Ovary (tissue), 9 donors: Measurements from ENCODE around the gene KPNA4. TPM values are rescaled to one million over a fixed set of nuclear protein-coding genes. Genes with fewer than 3 reads are reported as not detected.
"Not testable (repeated sequence)": the region's sequence is repeated elsewhere in the genome, so short reads cannot be mapped to it uniquely, and the experiment has no call there.

ENCODE experiments used
- DNase-seq, 5 donors: peaks; one replicate each; pipeline ENCODE4 v3.0.0-alpha.2; 2019 to 2020
- H3K27ac ChIP-seq, 2 donors: fragments of 200-600 bp; one replicate each; pipeline versions ENCODE4 v1.5.1 to v1.8.0; 2019 to 2022
- H3K27me3 ChIP-seq: fragments of 200-600 bp; one replicate; pipeline ENCODE4 v1.8.0; 2022
- H3K36me3 ChIP-seq: fragments of 200-600 bp; sonication (generic); one replicate; pipeline ENCODE4 v1.5.1; 2019
- H3K4me1 ChIP-seq: one replicate; pipeline ENCODE4 v1.8.1; 2013; ENCODE audit warnings: mild to moderate bottlenecking, moderate library complexity; ENCODE audit not compliant: insufficient read depth
- H3K4me3 ChIP-seq: fragments of 200-600 bp; sonication (generic); one replicate; pipeline ENCODE4 v1.5.1; 2017
- H3K9me3 ChIP-seq, 2 donors: fragments of 200-600 bp in 1 of 2; sonication (generic) in 1 of 2; one replicate each; pipeline versions ENCODE4 v1.5.1 to v1.8.1; 2013 to 2019; ENCODE audit warnings: mild to moderate bottlenecking in 1 of 2, moderate library complexity in 1 of 2
- CTCF ChIP-seq, 3 donors: fragments of 450-650 bp in 2 of 3; fragments of 200-600 bp in 1 of 3; IDR thresholded peaks; one replicate each; pipeline versions ENCODE4 v1.5.1 to v1.8.0; 2016 to 2022; ENCODE audit warnings: antibody characterized with exemption in 3 of 3, mild to moderate bottlenecking in 1 of 3
- EP300 ChIP-seq: sonication (generic); formaldehyde crosslinking; IDR thresholded peaks from one replicate; pipeline ENCODE4 v1.6.1; 2017; ENCODE audit warnings: antibody characterized with exemption
- POLR2A ChIP-seq: fragments of 450-650 bp; IDR thresholded peaks from one replicate; pipeline ENCODE4 v1.6.1; 2017; ENCODE audit warnings: antibody characterized with exemption, mild to moderate bottlenecking, moderate library complexity
- WGBS, 3 donors: extraction: QIAGEN DNeasy Blood & Tissue Kit in 1 of 3; methylation state at CpG; one replicate each; pipeline versions ENCODE4 v1.1.5 to v1.1.7; 2013 to 2017; 5-methylcytosine and 5-hydroxymethylcytosine counted together
- intact Hi-C, 4 donors: fragments of 100-400 bp; cut with DNase I; formaldehyde crosslinking; loops; one replicate each; pipeline versions ENCODE4 v1.11.0 to v1.15.1; 2022 to 2023
- polyA plus RNA-seq, 2 donors: library from polyadenylated mRNA; stranded (reverse); fragments of 200-250 nt in 1 of 2; fragments of 350-450 nt in 1 of 2; fragmentation: Illumina TruSeq in 1 of 2; extraction: RNeasy Lipid Tissue Mini Kit (QIAGEN cat#74804) in 1 of 2; gene quantifications; one replicate each; pipeline ENCODE4 v1.2.3, GENCODE V29; 2013 to 2014
- total RNA-seq, 7 donors: library from RNA; depleted of rRNA in 2 of 7; stranded (reverse); fragments of >200 nt in 2 of 7; fragmentation: NEBNext Ultra II Directional in 3 of 7; extraction: Animal tissue kit (Norgen Biotek cat#: 25700) in 3 of 7; gene quantifications; one replicate each; pipeline versions ENCODE4 v1.1.0 to v1.2.4, GENCODE V29; 2016 to 2023
- donor health status: DM: no; HTN: no; CAD: no; lungs with moderate emphysema.
- donor health status: DM: no; HTN: no; CAD: no.
- donor health status: Bipolar disorder and iron deficiency.
- donor health status: DM: yes; HTN: yes; CAD: no.
- donor health status: DM: no; HTN: no; CAD: no.
- donor health status: DM: yes; HTN: yes; CAD: no.

KPNA4 gene
- total and polyA plus RNA-seq, 9 donors, result 11.4 to 64.0 (median 36.8) TPM

GRCh38 chr3:160460033-160460432 lies 105.3 kb downstream of the KPNA4 start:
- no peaks in the 10 kb centered on the region for H3K27me3 ChIP-seq
- no peaks in the 10 kb centered on the region for H3K9me3 ChIP-seq
- H3K36me3 ChIP-seq, result no peaks in the 10 kb centered on the region
- no peaks in the 10 kb centered on the region for H3K4me1 ChIP-seq
- H3K27ac ChIP-seq, result no peak overlapping the region
- intact Hi-C loops, result no loop called here
- H3K4me3 ChIP-seq, result no peak overlapping the region
- WGBS, 3 donors, result 66 to 75% (median 69%) methylated on average over 3 of the region's 3 CpGs
- DNase-seq, result no peak
- no peak for TF ChIP-seq EP300

- Histone ChIP-seq H3K4me1 (no peaks in the 10 kb centered on the region), H3K9me3 (no peaks in the 10 kb centered on the region), H3K27ac (no peak overlapping the region), H3K36me3 (no peaks in the 10 kb centered on the region), H3K4me3 (no peak overlapping the region), H3K27me3 (no peaks in the 10 kb centered on the region)
- 88 to 92% (median 90%) methylated on average over 9 of the region's 9 CpGs for WGBS, 3 donors
- DNase-seq, result no peak
- intact Hi-C loops, result no loop called here
- TF ChIP-seq EP300, result no peak
These were observed 105.9 kb downstream of the KPNA4 start for GRCh38 chr3:160459450-160459970.

DNA sequence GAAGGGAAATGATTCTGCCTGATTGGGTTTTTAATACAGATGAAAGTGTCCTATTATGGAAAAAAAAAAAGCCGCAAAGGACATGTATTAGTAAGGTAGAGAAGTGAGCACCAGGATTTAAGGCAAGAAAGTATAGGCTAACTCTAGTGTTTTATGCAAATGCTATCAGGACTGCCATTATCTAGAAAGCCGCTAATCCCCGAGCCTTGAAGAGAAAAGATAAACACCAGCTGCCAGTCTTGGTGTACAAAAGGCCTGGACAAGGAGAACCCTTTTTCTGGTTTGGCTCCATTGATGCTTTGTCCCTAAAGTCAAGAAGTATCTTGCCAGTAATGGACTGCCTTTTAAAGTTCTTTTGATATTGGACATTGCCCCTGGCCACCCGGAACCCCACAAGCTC lies 107.2 kb downstream of the KPNA4 start:
- 55 to 62% (median 58%) methylated on average over 4 of the region's 4 CpGs for whole genome bisulfite sequencing, 3 donors
- Histone ChIP-seq H3K27me3 (no peaks in the 10 kb centered on the region), H3K27ac (no peak overlapping the region), H3K4me3 (no peak overlapping the region), H3K4me1 (no peaks in the 10 kb centered on the region), H3K9me3 (no peaks in the 10 kb centered on the region), H3K36me3 (no peaks in the 10 kb centered on the region)
- DNase-seq, result no peak
- no peak for TF ChIP-seq POLR2A
- TF ChIP-seq CTCF (IDR thresholded peaks at IDR 0.05), result no peak
- no peak for TF ChIP-seq EP300
- intact Hi-C loops, result no loop called here

DNA sequence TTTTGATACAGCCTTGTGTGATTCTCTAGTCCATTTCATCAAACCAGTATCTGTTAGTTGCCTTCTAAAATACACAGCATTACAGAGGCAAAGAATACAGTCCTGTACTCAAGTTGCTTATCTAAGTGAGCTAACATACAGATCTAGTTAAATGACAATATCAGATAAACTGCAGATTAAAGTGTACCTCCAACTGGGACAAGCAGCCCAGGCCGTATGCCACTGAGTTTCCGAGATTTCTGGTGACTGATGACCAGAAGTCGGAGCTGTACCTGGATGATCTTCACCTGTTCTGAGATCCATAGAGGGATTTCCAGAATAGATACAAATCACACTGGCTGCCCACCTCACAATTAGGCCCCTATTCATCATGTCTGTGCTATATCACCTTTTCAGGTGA lies 109.5 kb downstream of the KPNA4 start:
- intact Hi-C loops, result no loop called here
- H3K4me3 ChIP-seq, result no peak overlapping the region
- H3K9me3 ChIP-seq, result no peaks in the 10 kb centered on the region
- no peak for DNase-seq
- TF ChIP-seq CTCF (IDR thresholded peaks at IDR 0.05) (no peak), EP300 (no peak), POLR2A (no peak)
- H3K36me3 ChIP-seq, result no peaks in the 10 kb centered on the region
- no peak overlapping the region for H3K27ac ChIP-seq
- 85 to 95% (median 92%) methylated on average over 3 of the region's 3 CpGs for WGBS, 3 donors
- no peaks in the 10 kb centered on the region for H3K27me3 ChIP-seq
- H3K4me1 ChIP-seq, result no peaks in the 10 kb centered on the region

- Histone ChIP-seq H3K27me3 (no peaks in the 10 kb centered on the region), H3K4me3 (no peak overlapping the region), H3K27ac (no peak overlapping the region), H3K9me3 (no peaks in the 10 kb centered on the region), H3K4me1 (no peaks in the 10 kb centered on the region), H3K36me3 (no peaks in the 10 kb centered on the region)
- no peak for TF ChIP-seq EP300
- no peak for TF ChIP-seq CTCF (IDR thresholded peaks at IDR 0.05)
- TF ChIP-seq POLR2A, result no peak
- DNase-seq, result no peak
- 30 to 38% (median 34%) methylated on average over 1 of the region's 1 CpG for WGBS, 3 donors
- intact Hi-C loops, result no loop called here
These were observed 110.4 kb downstream of the KPNA4 start for GRCh38 chr3:160454995-160455394.

GRCh38 chr3:160452251-160452650 lies 113.1 kb downstream of the KPNA4 start:
- H3K36me3 ChIP-seq, H3K27me3 ChIP-seq, H3K4me1 ChIP-seq, H3K9me3 ChIP-seq, intact Hi-C loops, DNase-seq, H3K4me3 ChIP-seq, H3K27ac ChIP-seq: not testable (repeated sequence)
- 93 to 98% (median 98%) methylated on average over 19 of the region's 19 CpGs for WGBS, 3 donors
